Vagina (tissue), 2 donors: ENCODE measurements around the gene SNF8.

ENCODE experiments used
- CTCF ChIP-seq, 3 experiments: fragments of 450-650 bp in 2 of 3; fragments of 200-600 bp in 1 of 3; sonication (generic) in 1 of 3; IDR thresholded peaks; one replicate each; pipeline ENCODE4 v1.5.1; 2017 to 2019; ENCODE audit warnings: antibody characterized with exemption in 3 of 3, mild to moderate bottlenecking in 2 of 3, moderate library complexity in 2 of 3
- POLR2A ChIP-seq, 2 donors: fragments of 450-650 bp; IDR thresholded peaks; one replicate each; pipeline ENCODE4 v1.6.1; 2017; ENCODE audit warnings: antibody characterized with exemption in 2 of 2, mild to moderate bottlenecking in 2 of 2, moderate library complexity in 2 of 2
- POLR2AphosphoS5 ChIP-seq, 2 donors: sonication (generic); formaldehyde crosslinking; IDR thresholded peaks; one replicate each; pipeline ENCODE4 v1.9.0; 2017; ENCODE audit warnings: antibody characterized with exemption in 2 of 2, mild to moderate bottlenecking in 2 of 2, low read depth in 1 of 2; ENCODE audit not compliant: insufficient read depth in 1 of 2

DNA sequence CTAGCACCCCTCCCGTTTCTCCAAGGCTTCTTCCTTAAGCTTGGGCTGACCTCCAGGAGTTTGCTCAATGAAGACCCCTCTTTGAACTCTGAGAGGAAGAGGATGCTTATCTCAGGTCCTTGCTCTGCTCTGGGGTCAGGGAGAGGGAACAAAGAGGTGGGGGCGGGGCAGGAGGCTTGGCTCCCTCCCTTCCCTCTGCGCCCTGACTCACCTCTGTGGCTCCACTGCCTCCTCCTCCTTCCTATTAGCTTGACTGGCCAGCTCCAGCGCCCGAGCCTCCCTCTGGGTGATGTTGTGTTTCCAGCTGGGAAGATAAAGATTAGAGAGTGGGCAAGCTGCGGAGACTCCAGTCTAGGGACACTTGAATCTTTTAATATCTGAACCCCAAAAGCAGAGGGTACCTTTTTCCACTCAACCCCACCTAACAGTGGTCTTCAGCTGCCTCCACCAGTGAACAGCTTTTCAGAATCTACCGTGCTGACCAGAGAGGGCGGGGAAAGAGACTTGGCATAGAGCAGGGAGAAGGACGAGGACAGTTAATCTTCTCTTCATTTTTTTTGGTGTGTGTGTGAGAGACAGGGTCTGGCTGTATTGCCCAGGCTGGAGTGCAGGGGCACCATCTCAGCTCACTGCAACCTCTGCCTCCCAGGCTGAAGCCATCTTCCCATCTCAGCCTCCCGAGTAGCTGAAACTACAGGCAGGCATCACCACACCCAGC is 17.0 kb upstream of the SNF8 start:
- TF ChIP-seq CTCF (IDR thresholded peaks at IDR 0.05) (no peak), POLR2A (IDR thresholded peaks at IDR 0.05) (no peak), POLR2AphosphoS5 (IDR thresholded peaks at IDR 0.05; ENCODE audit: insufficient read depth in 1 of 2, low read depth in 1 of 2) (no peak)
